ENCODE results near the gene HCAR1.
A peak's percentile ranks its signal among the peaks of the same experiment; 100 is the strongest.
"Not testable (repeated sequence)": the region's sequence is repeated elsewhere in the genome, so short reads cannot be mapped to it uniquely, and the experiment has no call there.

Gene HCAR1, protein sequence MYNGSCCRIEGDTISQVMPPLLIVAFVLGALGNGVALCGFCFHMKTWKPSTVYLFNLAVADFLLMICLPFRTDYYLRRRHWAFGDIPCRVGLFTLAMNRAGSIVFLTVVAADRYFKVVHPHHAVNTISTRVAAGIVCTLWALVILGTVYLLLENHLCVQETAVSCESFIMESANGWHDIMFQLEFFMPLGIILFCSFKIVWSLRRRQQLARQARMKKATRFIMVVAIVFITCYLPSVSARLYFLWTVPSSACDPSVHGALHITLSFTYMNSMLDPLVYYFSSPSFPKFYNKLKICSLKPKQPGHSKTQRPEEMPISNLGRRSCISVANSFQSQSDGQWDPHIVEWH

DNA sequence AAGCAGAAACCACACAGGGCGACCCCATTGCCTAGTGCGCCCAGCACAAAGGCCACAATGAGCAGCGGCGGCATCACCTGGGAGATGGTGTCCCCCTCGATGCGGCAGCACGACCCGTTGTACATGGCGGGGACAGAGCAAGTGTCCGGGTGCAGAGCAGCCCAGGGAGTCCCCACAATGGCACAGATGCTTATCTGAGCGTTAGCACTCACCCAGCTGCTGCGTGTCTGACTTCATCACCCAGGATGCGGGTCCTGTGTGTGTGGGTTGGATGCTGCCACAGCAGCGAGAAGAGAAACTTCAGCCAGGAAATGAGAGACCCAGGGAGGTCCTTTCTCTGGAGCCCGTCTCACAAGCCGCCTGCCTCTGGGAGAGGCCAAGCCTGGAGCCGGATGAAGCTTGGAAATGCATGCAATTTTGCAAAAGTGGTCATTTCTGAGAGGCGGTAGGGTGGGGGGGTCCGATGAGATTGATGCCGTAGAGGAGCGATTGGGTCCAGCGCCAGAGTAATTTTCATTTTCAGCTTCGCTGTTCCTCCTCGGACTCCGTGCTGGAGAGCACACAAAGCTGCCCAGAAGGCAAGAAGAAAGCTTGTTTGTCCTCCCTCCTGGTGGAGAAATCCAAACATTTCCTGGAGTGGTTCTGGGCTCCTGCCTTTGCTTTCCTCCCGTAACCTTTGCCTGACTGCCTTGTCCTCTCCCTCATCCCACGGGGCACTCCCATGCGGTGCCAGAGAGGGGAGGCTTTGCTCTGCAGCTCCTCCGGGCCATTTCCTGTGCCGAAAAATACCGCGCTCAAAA, at the start of gene HCAR1:
TSS of gene HCAR1 (minus strand) at position 630 of the 800 bp plus-strand sequence. CDS start at position 125, 505 bp downstream.
- peak; percentile 77 for DNase-seq

GRCh38 chr12:122757568-122757967, 26.9 kb upstream of the HCAR1 start:
- DNase-seq, result no peak

DNA sequence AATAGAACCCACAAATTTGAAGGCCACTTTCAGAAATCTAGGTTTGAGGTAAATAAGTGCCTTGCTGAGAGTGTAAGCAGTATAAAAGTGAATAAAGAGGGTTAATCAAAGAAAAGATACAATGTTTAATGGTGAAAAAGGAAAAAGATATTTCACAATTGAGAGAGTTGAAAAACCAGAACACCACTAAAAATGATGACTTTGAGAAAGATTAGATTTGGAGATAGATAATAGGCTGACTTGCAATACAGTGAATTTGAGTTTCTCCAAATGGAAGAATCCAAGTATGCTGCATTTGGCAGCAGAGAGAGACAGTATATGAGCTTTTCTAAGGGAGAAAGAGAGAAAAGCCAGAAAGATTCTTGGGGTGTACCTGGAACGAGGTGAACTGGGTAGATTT, 24.1 kb upstream of the HCAR1 start:
- no peak for DNase-seq

GRCh38 chr12:122753319-122753650, 22.6 kb upstream of the HCAR1 start:
- no peak for DNase-seq

- peak; percentile 100 for DNase-seq
Observed at GRCh38 chr12:122752464-122753318, 22.0 kb upstream of the HCAR1 start, which contains the start of gene DENR. DENR (plus strand) TSS chr12:122752824; CDS start chr12:122753702, 878 bp downstream.

DNA sequence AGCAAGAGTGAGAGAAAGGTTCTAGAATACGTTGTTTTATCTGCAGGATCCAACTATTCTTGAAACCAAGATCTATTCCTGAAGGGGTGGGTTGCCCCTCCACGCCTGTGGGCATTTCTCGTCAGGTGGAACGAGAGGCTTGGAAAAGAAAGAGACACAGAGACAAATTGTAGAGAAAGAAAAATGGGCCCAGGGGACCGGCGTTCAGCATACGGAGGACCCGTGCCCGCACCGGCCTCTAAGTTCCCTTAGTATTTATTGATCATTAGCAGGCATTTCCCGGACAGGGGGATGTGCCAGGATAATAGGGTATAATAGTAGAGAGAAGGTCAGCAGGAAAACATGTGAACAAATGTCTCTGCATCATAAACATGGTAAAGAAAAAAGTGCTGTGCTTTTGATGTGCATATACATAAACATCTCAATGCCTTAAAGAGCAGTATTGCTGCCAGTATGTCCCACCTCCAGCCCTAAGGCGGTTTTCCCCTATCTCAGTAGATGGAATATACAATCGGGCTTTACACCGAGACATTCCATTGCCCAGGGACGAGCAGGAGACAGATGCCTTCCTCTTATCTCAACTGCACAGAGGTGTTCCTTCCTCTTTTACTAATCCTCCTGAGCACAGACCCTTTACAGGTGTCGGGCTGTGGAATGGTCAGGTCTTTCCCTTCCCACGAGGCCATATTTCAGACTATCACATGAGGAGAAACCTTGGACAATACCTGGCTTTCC, 20.3 kb upstream of the HCAR1 start:
- not testable (repeated sequence) for DNase-seq

DNA sequence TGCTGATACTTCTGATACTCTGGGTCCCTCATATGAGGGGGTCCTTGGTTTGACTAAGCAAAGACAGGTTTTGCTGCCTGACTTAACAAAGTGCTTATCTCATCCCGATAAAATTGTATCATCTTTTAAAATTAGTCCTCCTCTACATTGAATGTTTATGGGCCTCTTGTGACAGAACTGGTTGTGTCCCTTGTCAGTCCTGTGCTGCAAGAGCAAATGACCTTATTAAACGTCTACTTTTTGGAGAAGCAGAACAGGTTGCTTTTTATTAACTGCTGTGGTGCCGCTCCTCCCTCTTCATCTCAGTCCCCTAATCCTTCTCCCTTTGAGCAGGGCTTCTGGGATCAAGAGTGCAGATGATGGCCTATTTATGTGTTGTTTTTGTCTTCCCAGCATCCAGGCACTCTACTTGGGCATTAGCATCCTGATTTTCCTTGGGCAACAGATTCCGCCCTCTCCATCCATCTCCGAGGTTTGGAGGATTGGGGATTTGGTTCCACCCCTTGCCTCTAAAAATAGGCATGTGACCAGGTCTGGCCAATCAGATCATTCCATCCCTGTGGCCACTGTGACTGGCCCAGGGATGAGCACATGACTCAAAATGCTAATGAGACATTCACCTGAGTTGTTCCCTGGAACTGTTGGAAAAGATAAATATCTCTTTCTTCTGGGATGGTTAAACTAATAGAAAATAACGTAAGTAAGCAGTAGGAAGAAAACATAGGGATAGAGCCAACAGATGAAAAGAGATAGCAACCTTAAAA, 19.1 kb upstream of the HCAR1 start:
- no peak for DNase-seq

GRCh38 chr12:122747224-122748135, 16.8 kb upstream of the HCAR1 start:
- no peak for DNase-seq

- DNase-seq, result no peak
Observed at GRCh38 chr12:122743895-122744525, 13.4 kb upstream of the HCAR1 start.

DNA sequence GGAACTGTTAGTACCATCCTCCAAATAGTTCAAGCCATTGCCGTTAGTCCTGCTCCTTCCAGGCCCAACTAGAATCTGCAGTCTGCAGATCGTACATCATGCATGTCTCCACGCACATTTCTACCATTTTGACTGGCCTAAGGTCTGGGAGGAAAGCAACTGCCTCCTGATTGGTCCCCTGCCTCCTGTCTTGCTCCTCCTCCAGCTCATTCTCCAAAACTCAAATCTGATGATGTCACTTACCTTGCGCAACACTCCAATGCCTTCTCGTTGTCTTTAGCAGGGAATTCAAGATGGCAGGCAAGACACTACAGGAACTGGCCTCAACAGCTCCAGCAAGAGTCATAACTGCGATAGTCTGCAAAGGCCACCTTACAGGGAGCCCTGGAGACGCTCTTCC, 9.7 kb upstream of the HCAR1 start:
- no peak for DNase-seq

GRCh38 chr12:122738571-122738970, 7.9 kb upstream of the HCAR1 start:
- DNase-seq, result peak; percentile 30

GRCh38 chr12:122732611-122733010, 2.0 kb upstream of the HCAR1 start:
- no peak for DNase-seq

GRCh38 chr12:122732170-122732569, 1.5 kb upstream of the HCAR1 start:
- peak; percentile 69 for DNase-seq

- DNase-seq, result no peak
Observed at GRCh38 chr12:122729583-122730214, 945 bp downstream of the HCAR1 start.

GRCh38 chr12:122726080-122726558, 4.5 kb downstream of the HCAR1 start:
- peak; percentile 67 for DNase-seq

DNA sequence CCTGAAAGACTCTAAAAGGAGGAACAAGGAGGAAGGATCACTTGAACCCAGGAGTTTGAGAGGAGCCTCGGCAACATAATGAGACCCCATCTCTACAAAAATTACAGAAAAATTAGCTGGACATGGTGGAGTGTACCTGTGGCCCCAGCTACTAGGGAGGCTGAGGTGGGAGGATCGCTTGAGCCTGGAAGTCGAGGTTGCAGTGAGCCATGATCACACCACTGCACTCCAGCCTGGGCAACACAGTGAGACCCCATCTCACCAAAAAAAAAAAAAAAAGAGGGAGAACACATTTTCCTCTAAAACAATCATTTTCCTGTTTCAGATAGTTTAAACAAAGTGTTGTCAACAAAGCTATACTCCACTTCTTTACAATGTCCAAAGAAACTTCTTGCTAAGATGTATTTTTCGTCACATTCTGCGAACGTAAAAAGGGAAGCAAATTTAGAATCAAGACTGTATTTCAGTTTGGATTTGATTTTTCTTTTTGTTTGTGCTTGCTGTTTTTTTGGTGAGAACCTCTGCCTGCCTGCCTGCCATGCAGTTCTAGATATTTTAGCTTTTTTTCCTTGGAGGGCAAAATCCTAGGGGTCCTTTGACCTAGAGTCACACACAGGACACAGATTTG, 5.1 kb downstream of the HCAR1 start:
- DNase-seq, result no peak

GRCh38 chr12:122724641-122725243, 5.9 kb downstream of the HCAR1 start:
- DNase-seq, result no peak

GRCh38 chr12:122722387-122722786, 8.3 kb downstream of the HCAR1 start:
- no peak for DNase-seq

Data from activated effector memory CD4-positive, alpha-beta T cell treated with anti-CD3 and anti-CD28 coated beads, Interleukin-2, amount 50 U/mL, for 16 hours (primary cell).